HG02870 (cell line): ENCODE results near the gene EPB41.

Source experiments
- ATAC-seq: cut with Tn5 transposase; IDR thresholded peaks from one replicate; pipeline ENCODE4 v1.9.1; 2021; ENCODE audit warnings: mild to moderate bottlenecking, moderate library complexity; ENCODE audit not compliant: unreplicated experiment

Gene EPB41

DNA sequence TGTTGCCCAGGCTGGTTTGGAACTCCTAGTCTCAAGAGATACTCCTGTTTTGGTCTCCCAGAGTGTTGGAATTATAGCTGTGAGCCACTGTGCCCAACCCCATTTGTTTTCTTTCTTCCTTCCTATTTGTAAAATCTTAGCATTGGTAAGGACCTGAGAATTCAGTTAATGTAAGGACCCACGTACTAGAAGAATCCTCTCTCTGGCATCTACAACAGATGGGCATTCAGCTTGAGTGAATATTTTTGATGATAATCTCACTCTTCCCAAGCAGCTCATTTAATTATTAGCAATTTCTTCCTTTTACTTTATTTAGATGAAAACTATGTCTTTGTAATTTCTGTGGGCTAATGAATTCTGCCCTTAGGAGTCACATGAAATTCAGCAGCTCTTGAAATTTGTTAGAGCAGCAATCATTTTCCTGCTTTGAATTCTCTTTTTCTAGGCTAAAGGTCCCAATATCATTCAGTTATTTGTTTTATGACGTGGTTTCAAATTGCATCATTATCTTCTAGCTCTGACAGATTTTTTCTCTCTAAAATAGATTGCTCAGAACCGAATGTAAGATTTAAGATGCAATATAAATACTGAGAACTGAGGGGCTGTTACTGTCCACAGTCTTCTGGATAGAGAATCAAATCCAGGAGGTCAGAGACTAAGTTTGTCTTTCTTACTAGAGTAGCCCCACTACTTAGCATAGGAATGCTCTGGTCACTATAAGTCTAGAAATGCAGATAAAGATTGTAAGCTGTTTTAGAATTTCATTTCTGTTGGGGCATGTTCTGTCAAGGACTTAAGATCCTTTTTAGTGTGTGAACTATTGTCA is 59.4 kb downstream of the EPB41 start:
- no peak for ATAC-seq

- no peak for ATAC-seq
Observed at GRCh38 chr1:28974432-28974831, 60.1 kb downstream of the EPB41 start.

- ATAC-seq: no peak
Observed at GRCh38 chr1:28976248-28976647, 61.9 kb downstream of the EPB41 start.

DNA sequence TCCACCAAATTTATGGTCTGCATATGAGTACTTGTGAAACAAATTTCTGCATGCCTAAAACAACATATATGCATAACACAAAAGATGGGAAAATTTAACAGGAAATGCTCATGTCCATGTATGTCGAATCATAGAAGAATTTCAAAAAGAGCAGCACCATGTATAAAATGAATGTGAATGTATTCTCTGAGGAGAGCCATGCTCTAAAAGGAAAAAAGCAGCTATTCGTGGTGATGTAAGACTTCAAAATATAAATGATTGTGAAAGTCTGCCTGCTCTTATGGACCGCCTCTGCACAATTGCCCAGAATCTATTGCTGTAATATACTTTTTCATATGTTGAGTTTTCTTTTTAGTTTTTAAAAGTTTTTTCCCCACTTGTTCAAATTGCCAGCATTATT is 66.8 kb downstream of the EPB41 start:
- no peak for ATAC-seq

GRCh38 chr1:28982198-28982597 is 67.8 kb downstream of the EPB41 start:
- no peak for ATAC-seq

GRCh38 chr1:28983091-28983490 is 68.7 kb downstream of the EPB41 start:
- no peak for ATAC-seq

GRCh38 chr1:28983509-28984310 is 69.3 kb downstream of the EPB41 start:
- ATAC-seq: no peak

- no peak for ATAC-seq
Observed at GRCh38 chr1:28984311-28984684, 69.9 kb downstream of the EPB41 start.

- no peak for ATAC-seq
Observed at GRCh38 chr1:28985427-28985826, 71.1 kb downstream of the EPB41 start.

DNA sequence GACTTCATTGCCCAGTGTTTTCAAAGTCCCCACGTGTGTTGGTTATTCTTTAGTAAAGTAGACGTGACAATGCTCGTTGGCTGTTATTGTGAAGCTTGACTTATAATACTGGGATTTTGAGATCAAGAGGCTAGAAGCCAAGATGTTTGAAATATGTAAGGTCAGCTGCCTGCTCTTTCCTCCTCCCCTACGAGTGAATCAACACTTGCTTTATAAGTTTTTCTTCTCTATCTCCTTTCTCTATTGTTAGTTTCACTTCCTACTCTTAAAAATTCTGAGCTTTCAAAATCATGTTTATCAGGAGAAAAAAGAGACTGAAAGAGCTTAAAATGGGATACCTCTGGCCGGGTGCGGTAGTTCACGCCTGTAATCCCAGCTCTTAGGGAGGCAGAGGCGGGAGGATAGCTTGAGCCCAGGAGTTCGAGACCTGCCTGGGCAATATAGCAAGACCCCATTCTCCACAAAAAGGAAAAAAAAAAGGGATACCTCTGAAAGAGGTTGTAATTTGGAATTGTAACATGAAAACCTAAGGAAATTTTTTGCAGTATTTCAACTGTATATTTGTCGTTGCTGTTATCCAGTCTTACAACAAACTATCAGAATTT is 72.0 kb downstream of the EPB41 start:
- no peak for ATAC-seq

GRCh38 chr1:29002792-29003191 is 88.4 kb downstream of the EPB41 start:
- ATAC-seq: no peak

DNA sequence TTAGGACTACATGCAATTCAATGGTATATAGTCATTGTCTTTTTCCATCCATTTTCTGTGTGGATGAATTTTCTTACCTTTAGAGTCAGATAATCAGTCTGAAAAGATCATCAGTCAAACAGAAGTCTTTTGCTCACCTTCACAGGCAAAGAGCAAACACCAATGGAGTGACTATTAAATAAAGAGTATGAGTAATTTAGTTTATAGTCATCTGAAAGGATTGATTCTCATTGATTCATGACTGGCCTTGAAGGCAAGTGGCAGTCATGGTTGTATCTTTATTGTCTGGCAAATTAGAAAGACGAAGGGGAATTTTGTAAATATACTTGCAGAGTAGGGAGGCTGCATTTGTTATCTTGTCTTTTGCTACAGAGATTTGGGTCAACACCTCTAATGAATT is 89.9 kb downstream of the EPB41 start:
- ATAC-seq: no peak

DNA sequence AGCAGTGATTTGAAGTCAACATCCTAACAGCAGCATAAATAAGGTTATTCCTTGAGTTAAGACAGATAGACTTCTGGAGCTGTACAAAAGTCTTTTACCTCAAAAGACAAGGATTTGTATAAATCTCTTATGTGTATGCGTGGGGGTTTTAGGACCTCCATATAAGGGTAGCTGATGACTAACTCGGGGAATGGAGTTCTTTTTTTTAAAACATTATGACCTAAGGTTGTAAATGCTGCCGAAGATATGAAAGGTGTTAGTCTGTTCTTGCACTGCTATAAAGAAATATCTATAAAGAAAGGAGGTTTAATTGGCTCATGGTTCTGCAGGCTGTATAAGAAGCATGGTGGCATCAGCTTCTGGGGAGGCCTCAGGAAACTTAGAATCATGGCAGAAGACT is 90.4 kb downstream of the EPB41 start:
- ATAC-seq: no peak

DNA sequence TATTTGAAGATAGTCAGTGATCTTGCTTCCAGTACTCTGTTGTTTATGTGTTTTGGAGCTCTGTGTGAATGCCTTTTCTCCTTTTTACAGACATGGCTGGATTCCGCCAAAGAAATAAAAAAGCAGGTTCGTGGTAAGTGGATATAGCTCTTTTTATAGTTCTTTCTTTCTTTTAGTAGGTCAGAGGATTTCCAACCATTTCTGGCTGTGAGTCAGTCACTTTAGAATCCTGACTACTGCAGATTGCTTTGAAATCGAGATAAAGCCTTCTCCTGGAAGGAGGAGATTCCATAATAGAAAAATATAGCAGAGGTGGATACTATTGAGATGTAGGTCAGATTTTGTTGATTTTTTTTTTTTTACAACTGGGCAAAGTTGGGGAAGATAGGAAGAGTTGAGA is 97.4 kb downstream of the EPB41 start:
- ATAC-seq: no peak

- no peak for ATAC-seq
Observed at GRCh38 chr1:29017235-29017634, 102.9 kb downstream of the EPB41 start.

DNA sequence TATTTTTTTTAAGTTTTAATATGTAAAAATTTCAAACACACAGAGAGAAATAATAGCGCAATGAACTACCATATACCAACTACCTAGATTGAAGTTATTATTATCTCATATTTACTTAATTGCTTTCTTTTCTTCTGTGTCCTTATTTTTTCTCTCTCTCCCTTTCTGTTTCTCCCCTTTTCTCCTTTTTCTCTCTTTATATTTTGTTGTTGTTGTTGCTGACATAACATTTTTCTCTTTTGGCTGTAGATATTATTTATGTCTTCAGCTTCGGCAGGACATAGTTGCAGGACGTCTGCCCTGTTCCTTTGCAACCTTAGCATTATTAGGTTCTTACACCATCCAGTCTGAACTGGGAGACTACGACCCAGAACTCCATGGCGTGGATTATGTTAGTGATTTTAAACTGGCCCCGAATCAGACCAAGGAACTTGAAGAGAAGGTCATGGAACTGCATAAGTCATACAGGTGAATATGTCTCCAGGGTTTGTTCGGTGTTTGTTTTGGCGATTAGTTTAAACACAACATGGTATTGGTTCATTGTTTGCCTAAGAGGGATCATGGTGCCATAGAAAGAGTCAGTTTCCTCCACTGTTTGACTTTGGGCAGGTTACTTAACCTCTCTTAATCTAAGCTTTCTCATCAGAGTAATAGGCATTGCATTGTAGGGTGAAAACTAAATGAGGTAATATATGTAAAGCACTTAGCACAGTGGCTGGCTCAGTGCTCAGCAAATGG is 103.8 kb downstream of the EPB41 start:
- no peak for ATAC-seq

DNA sequence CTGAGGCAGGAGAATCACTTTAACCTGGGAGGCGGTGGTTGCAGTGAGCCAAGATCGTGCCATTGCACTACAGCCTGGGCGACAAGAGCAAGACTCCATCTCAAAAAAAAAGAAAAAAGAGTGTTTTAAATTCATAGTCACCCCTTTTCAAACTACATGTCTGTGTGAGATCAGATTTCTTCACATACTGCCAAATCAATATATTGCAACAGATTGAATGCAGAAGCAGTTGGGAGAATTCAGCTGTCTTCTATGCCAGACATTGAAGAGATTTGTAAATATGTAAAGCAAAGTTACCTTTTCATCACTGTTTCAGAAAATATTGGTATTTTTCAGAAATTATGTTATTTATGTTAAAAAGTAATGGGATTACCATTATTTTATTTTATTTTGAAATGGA is 108.3 kb downstream of the EPB41 start:
- ATAC-seq: no peak

- no peak for ATAC-seq
Observed at GRCh38 chr1:29029667-29030066, 115.3 kb downstream of the EPB41 start.

- ATAC-seq: no peak
Observed at GRCh38 chr1:29032841-29033240, 118.5 kb downstream of the EPB41 start.

DNA sequence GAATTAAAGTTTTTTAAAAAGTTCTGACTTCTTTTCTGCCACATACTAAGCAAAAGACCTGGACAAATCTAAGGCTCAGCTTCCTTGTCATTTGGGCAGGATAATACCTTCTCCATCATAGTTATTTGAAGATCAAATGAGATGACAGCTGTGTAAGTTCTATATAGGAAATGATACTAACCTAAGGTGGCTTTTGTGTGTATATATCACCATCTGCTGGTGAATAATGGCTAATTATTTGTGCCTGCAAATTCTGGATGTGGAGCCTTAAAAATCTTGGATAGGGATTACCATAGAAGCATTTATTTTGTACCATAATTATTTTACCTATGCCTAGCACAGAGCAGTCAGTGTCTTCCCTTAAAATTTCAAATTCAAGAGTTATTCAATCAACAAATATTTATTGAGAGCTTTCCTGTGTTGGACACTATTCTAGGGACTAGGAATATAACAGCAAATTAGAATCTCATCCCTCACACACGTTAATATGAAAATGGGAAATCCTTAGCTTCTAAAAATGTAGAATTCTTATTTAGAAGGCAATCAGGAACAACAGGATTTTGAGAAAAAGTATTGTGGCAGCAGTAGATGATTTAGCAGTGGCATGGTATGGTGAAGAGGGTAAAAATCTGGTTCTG is 119.6 kb downstream of the EPB41 start:
- ATAC-seq: no peak
